GM19455 (cell line): ENCODE data around the gene NLGN1.
"Not testable (repeated sequence)": the region's sequence is repeated elsewhere in the genome, so short reads cannot be mapped to it uniquely, and the experiment has no call there.

Experiments
- ATAC-seq: cut with Tn5 transposase; IDR thresholded peaks from one replicate; pipeline ENCODE4 v1.9.1; 2021; ENCODE audit not compliant: unreplicated experiment

NLGN1 gene

GRCh38 chr3:173397161-173398110 lies at the start of gene NLGN1:
NLGN1 (plus strand) TSS chr3:173397744.
- ATAC-seq, result no peak

- no peak for ATAC-seq
Measured at GRCh38 chr3:173351886-173352285, 45.7 kb upstream of the NLGN1 start.

DNA sequence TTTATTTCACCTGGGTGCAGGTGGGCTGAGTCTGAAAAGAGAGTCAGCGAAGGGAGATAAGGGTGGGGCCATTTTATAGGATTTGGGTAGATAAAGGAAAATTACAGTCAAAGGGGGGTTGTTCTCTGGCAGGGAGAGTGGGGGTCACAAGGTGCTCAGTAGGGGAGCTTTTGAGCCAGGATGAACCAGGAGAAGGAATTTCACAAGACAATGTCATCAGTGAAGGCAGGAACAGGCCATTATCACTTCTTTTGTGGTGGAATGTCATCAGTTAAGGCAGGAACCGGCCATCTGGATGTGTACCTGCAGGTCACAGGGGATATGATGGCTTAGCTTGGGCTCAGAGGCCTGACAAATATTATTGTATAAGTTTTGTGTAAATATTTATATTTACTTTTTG lies 44.4 kb upstream of the NLGN1 start:
- ATAC-seq, result not testable (repeated sequence)

GRCh38 chr3:173354124-173354523 lies 43.4 kb upstream of the NLGN1 start:
- ATAC-seq, result no peak

- no peak for ATAC-seq
Measured at GRCh38 chr3:173371848-173372487, 25.6 kb upstream of the NLGN1 start.

- ATAC-seq, result no peak
Measured at GRCh38 chr3:173380681-173381080, 16.9 kb upstream of the NLGN1 start.

GRCh38 chr3:173381936-173382335 lies 15.6 kb upstream of the NLGN1 start:
- not testable (repeated sequence) for ATAC-seq

DNA sequence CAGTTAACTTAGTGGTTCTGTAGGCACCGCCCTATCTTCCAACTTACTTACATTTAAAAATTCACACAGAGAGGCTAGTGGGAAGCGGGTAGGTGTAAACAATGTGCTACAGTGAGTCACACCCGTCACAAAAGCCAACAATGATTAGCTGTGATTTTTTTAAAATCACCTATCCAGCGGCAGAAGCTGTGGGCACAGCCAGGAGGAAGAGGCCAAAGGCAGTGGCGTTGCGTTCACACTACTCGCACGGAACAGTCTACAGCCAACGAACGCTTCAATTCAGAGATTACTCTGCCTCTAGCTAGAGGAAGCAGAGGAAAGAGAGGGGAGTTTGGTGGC lies 2.5 kb upstream of the NLGN1 start:
- peak; percentile 22 for ATAC-seq

DNA sequence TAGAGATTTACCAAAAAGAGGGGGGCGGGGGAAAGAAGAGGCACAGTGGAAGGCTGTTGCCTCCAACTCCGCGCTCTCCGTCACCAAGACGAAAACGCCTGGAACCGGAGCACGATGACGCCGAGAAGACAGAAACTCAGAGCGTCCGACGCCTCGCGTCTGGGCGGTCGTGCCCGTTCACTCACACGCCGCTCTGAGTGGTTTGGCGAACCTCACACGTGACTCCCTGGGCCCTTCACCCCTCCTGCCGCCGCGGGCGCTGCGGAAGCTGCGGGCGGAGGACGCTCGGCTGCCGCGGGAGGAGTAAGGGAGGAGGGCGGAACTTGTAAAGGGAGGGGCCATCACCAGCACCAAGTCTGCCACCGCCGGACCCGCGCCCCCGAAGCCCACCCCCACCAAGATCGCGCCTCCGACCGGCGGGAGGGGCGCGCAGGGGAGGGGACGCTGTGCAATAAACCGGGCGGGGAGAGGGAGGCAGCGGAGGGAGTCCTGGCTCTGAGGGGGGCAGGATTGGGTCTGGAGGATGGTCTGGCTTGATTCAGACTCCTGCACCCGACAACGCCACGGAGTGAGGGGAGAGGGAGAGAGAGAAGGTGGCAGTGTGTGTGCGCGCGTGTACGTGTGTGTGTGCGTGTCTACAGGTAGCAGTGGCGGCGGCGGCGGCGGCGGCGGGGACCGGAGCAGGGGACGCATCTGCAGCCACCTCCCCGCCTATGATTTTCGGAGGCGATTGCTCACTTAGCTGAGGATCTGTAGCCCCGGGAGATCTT lies 1.9 kb upstream of the NLGN1 start:
- ATAC-seq, result peak; percentile 82

GRCh38 chr3:173396191-173397041 lies 1.1 kb upstream of the NLGN1 start:
- ATAC-seq, result no peak

DNA sequence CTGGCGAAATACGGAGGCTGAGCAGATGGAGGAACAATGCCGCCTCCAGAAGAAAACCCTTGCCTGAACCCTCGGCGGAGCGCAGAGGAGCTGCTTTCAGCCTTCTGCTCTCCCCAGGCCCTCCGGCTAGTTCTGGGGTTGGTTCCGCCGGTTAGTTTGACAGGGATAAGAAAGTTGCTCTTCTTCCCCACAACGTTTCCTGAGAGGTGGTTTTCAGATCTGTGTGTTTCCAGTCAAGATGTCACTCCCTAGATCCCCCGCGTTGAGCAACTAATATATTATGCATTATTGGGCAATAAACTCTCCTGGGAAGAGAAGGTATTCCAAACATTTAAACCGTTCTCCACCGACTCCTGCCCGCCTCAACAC lies 551 bp downstream of the NLGN1 start:
- no peak for ATAC-seq

DNA sequence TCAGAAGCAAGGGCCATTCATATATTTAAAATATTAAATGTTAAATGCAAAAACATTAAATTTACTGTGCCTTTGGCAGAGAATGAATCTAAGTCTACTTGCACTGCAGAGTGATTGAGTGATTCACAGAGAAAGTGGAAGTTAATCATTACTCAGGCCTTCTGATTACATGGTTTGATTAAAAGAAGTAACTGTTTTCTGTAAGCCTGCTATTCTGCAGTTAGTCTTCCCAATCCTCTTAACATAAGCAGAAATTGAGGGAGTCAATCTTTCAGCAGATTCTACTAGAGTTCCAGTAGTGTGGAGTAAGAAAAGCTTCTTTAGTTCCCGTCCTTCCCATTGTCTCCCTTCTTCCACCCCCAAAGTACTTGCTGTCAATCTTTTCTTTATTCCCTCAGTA lies 1.5 kb downstream of the NLGN1 start:
- ATAC-seq, result no peak

- no peak for ATAC-seq
Measured at GRCh38 chr3:173401369-173401768, 3.8 kb downstream of the NLGN1 start.

- no peak for ATAC-seq
Measured at GRCh38 chr3:173402656-173403055, 5.1 kb downstream of the NLGN1 start.

DNA sequence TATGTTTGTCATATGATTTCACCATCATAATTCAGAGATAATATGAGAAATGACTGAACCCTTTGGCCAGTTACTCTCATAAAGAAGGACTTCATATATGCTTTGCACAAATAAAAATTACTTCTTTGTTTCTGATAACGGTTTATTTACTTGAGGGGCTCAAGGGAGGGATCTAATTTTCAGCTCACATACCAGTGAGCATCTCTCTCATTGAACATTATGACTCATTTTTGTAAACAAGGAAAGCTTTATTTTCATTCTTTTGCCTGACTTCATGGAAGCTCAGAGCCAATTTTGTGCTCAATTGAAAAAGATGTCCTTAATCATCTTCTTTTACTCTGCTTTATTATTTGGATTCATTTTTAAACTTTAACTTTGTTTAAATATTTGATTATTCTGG lies 5.8 kb downstream of the NLGN1 start:
- ATAC-seq, result no peak

- no peak for ATAC-seq
Measured at GRCh38 chr3:173404156-173404555, 6.6 kb downstream of the NLGN1 start.

GRCh38 chr3:173410436-173410835 lies 12.9 kb downstream of the NLGN1 start:
- no peak for ATAC-seq

- ATAC-seq, result no peak
Measured at GRCh38 chr3:173410849-173411248, 13.3 kb downstream of the NLGN1 start.

DNA sequence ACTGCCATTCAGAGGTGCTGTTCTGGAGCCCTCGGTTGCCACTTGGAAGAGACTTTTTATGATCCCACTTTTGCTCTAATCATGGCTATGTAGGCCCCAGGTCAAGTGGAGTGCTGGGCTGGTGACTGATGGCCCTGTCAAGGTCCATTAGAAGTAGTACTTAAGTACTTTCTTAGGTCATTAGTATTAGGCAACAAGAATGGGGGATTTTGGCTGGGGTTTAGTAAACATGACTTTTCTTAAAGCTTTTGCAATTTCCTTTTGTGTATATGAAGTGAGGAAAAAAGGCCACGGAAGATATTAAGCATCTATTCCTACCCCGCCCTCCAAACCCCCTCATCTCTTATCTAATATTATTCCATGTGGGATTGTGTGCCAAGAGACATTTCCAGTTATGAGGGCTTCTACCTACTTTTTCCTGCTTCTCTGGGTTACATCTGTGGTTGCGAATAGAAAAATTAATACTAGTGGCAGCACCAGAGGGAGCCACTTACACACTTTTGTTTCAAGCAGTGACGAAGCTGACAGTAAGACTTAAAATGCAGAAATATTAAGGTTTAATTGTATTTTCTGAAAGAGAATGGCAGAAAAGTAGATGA lies 13.9 kb downstream of the NLGN1 start:
- ATAC-seq, result no peak

- ATAC-seq, result no peak
Measured at GRCh38 chr3:173416070-173416469, 18.5 kb downstream of the NLGN1 start.
